ENCODE results near the gene KBTBD8. TPM values are rescaled to one million over a fixed set of nuclear protein-coding genes. Genes with fewer than 3 reads are reported as not detected.

Gene KBTBD8
- total RNA-seq, 1 donor from 2014 or later = 0.67 TPM

- no peaks in the 10 kb centered on the region for H3K27me3 ChIP-seq (ENCODE audit: control insufficient read depth, insufficient read depth, low read length)
- H3K4me3 ChIP-seq (ENCODE audit: low read depth, low read length) = no peak overlapping the region
- no peak for TF ChIP-seq CTCF (IDR thresholded peaks at IDR 0.05; ENCODE audit: insufficient read depth, low read length, poor library complexity, severe bottlenecking)
- no peaks in the 10 kb centered on the region for H3K36me3 ChIP-seq (ENCODE audit: control insufficient read depth, insufficient read depth, low read length)
- no peak for DNase-seq (ENCODE audit: low read depth)
These were observed 10.3 kb downstream of the KBTBD8 start for GRCh38 chr3:67008388-67008787.

GRCh38 chr3:67009716-67010115 is 11.6 kb downstream of the KBTBD8 start:
- no peak overlapping the region for H3K4me3 ChIP-seq (ENCODE audit: low read depth, low read length)
- no peak for TF ChIP-seq CTCF (IDR thresholded peaks at IDR 0.05; ENCODE audit: insufficient read depth, low read length, poor library complexity, severe bottlenecking)

GRCh38 chr3:67011414-67012131 is 13.5 kb downstream of the KBTBD8 start:
- H3K4me3 ChIP-seq (ENCODE audit: low read depth, low read length) = no peak overlapping the region
- no peaks in the 10 kb centered on the region for H3K36me3 ChIP-seq (ENCODE audit: control insufficient read depth, insufficient read depth, low read length)
- no peaks in the 10 kb centered on the region for H3K27me3 ChIP-seq (ENCODE audit: control insufficient read depth, insufficient read depth, low read length)
- no peak for TF ChIP-seq CTCF (IDR thresholded peaks at IDR 0.05; ENCODE audit: insufficient read depth, low read length, poor library complexity, severe bottlenecking)
- no peak for DNase-seq (ENCODE audit: low read depth)

More at GRCh38 chr3:67009716-67010115, 11.6 kb downstream of the KBTBD8 start:
- no peak for DNase-seq (ENCODE audit: low read depth)
- no peaks in the 10 kb centered on the region for H3K36me3 ChIP-seq (ENCODE audit: control insufficient read depth, insufficient read depth, low read length)
- H3K27me3 ChIP-seq (ENCODE audit: control insufficient read depth, insufficient read depth, low read length) = no peaks in the 10 kb centered on the region

DNA sequence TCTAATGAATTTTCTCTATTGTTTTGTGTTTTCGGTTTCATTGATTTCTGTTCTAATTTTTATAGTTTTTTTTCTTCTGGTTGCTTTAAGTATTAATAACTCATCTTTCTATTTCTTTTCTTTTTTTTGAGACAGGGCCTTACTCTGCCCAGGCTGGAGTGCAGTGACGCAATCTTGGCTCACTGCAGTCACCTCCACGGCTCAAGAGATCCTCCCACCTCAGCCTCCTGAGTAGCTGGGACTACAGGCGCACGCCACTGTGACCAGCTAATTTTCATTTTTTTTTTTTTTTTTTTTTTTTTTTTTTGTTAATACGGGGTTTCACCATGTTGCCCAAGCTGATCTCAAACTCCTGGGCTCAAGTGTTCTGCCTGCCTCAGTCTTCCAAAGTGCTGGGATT is 14.5 kb downstream of the KBTBD8 start:
- no peaks in the 10 kb centered on the region for H3K27me3 ChIP-seq (ENCODE audit: control insufficient read depth, insufficient read depth, low read length)

DNA sequence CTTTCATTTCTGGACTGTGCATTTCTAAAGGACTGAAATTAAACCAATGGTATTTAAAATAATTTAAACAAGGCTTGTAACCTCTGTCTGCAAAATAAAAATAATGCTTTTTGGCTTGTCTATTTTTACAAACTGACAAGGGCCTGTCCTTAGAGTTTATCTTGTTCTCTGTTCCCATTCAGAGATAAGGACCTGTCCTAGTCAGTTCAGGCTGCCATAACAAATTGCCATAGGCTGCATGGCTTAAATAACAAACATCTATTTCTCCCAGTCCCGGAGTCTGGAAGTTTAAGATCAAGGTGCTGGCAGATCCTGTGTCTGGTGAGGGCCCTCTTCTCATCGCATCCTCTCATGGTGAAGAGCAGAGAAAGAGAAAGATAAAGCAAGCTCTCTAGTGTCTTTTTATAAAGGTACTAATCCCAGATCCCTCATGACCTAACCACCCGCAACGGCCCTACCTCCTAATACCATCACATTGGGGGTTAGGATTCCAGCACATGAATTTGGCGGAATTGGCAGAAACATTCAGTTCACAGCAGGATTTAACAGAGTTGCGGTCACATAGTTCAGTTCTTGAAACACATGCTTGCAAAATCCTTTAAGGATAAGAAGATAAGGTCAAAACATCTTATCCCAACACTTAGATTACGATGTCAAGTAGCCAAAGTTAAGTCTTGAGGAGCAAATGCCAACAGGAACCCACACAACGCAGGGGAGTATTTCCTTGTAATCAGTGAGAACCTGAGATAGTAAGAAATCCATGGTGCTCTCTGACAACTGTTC is 17.8 kb downstream of the KBTBD8 start:
- TF ChIP-seq CTCF (IDR thresholded peaks at IDR 0.05; ENCODE audit: insufficient read depth, low read length, poor library complexity, severe bottlenecking) = no peak
- Histone ChIP-seq H3K4me3 (ENCODE audit: low read depth, low read length) (no peak overlapping the region), H3K36me3 (ENCODE audit: control insufficient read depth, insufficient read depth, low read length) (no peaks in the 10 kb centered on the region), H3K27me3 (ENCODE audit: control insufficient read depth, insufficient read depth, low read length) (no peaks in the 10 kb centered on the region)
- DNase-seq (ENCODE audit: low read depth) = no peak

More for the DNA sequence above, 14.5 kb downstream of the KBTBD8 start:
- Histone ChIP-seq H3K4me3 (ENCODE audit: low read depth, low read length) (no peak overlapping the region), H3K36me3 (ENCODE audit: control insufficient read depth, insufficient read depth, low read length) (no peaks in the 10 kb centered on the region)
- DNase-seq (ENCODE audit: low read depth) = no peak
- no peak for TF ChIP-seq CTCF (IDR thresholded peaks at IDR 0.05; ENCODE audit: insufficient read depth, low read length, poor library complexity, severe bottlenecking)
